CD4-positive, alpha-beta T cell treated with Interleukin-4 for 4 hours (primary cell): ENCODE data around the gene KAT7.

Experiments
- DNase-seq: peaks from one replicate; pipeline ENCODE4 v3.0.0-alpha.2; 2020

The KAT7 gene

DNA sequence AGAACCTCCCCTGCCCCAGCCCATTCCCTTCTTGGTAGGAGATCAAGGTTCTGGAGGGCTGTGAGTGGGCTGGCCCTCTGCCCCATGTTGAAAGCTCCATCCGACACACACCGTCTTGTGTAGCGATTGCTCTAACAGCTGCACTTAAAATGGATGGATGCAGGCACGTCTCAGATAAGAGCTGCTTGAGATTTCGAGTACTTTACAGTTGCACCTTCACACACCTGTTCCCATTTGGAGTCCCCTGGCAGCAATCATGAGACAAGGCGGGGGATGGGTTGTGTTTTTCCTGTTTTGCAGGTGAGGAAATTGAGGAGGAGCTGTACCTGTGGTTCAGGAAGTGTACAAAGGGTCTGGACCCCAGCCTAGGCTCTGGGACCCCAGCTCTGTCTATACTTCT is 85.0 kb downstream of the KAT7 start:
- DNase-seq: no peak

- DNase-seq: no peak
These were observed 85.4 kb downstream of the KAT7 start for GRCh38 chr17:49873926-49874325.

DNA sequence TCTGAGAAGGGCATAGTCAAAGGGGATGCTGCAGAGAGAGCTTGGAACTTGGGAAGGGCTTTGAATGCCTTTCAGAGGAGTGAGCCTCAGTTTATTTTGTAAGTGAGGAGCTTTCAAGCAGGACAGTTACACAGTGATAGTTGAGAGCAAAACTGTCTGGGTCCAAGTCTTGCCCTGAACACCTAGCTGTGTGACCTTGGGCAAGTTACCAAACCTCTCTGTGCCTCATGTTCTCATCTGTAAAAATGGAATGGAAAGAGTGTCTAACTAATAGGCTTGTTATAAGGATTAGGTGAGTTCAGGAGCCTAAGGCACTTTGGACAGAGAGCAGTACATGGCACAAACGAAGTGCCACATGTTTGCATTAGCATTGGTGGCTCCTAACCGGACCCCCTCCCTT is 86.4 kb downstream of the KAT7 start:
- no peak for DNase-seq

GRCh38 chr17:49875685-49876084 is 87.2 kb downstream of the KAT7 start:
- DNase-seq: no peak

GRCh38 chr17:49878931-49879904 is 90.7 kb downstream of the KAT7 start:
- no peak for DNase-seq

DNA sequence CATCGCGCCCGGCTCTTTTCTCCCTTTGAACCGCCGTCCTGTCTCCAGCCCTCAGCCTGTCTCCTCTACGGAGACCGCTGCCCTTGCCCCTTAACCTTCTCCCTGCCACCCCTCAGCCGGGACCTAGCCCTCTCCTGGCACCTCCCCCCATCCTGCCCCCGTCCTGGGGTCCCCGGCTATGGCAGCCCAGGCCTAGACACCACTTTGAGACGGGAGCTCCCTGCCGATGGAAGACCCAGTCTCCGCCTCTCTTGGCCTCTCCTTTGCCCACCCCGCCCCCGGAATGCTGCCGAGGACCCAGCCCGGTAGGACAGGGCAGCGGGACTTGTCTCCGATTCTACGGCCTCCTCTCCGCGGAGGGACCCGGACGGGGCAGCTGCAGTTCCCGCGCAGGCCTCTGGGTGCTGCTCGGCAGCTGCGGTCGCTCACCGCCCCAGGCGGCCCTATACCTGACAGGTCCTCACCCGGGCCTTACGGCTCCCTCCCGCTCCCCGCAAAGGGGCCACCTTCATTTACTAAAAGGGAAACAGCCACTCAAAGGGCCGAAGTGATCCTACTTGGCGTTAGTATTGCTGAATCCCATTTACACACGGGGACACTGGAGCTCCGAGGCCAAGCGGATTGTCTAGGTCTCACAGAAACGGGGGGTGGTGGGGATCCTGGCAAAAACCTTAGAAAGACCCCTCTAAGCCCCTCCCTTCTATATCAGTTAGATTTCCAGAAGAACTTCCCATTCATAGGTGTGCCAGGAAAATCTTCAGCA is 92.0 kb downstream of the KAT7 start:
- peak; percentile 67 for DNase-seq

GRCh38 chr17:49881054-49881402 is 92.5 kb downstream of the KAT7 start:
- DNase-seq: no peak

GRCh38 chr17:49882434-49882833 is 94.0 kb downstream of the KAT7 start:
- DNase-seq: no peak
